ENCODE measurements around the gene OPRL1.
"Not testable (repeated sequence)": the region's sequence is repeated elsewhere in the genome, so short reads cannot be mapped to it uniquely, and the experiment has no call there.

Gene OPRL1

GRCh38 chr20:64081624-64081964 lies 1.7 kb downstream of the OPRL1 start:
- Histone ChIP-seq H3K27me3 (ENCODE audit: control insufficient read depth, insufficient read depth, low read length) (peaks cover 22% of the 10 kb centered on the region), H3K27ac (ENCODE audit: low read depth, low read length) (no peak overlapping the region), H3K9ac (ENCODE audit: low read length) (no peak overlapping the region), H3K36me3 (ENCODE audit: control insufficient read depth, insufficient read depth, low read length) (no peaks in the 10 kb centered on the region), H3K4me1 (ENCODE audit: control insufficient read depth, insufficient read depth, low read length) (peaks cover 9% of the 10 kb centered on the region), H3K4me3 (ENCODE audit: low read length) (no peak overlapping the region)

GRCh38 chr20:64082126-64082731 lies 2.3 kb downstream of the OPRL1 start:
- Histone ChIP-seq H3K4me1 (ENCODE audit: control insufficient read depth, insufficient read depth, low read length) (peaks cover 9% of the 10 kb centered on the region), H3K9ac (ENCODE audit: low read length) (no peak overlapping the region), H3K4me3 (ENCODE audit: low read length) (no peak overlapping the region), H3K36me3 (ENCODE audit: control insufficient read depth, insufficient read depth, low read length) (no peaks in the 10 kb centered on the region), H3K27me3 (ENCODE audit: control insufficient read depth, insufficient read depth, low read length) (peaks cover 22% of the 10 kb centered on the region), H3K27ac (ENCODE audit: low read depth, low read length) (no peak overlapping the region)

- Histone ChIP-seq H3K27ac (ENCODE audit: low read depth, low read length) (no peak overlapping the region), H3K36me3 (ENCODE audit: control insufficient read depth, insufficient read depth, low read length) (no peaks in the 10 kb centered on the region), H3K27me3 (ENCODE audit: control insufficient read depth, insufficient read depth, low read length) (peaks cover 22% of the 10 kb centered on the region), H3K4me1 (ENCODE audit: control insufficient read depth, insufficient read depth, low read length) (peaks cover 9% of the 10 kb centered on the region), H3K9ac (ENCODE audit: low read length) (no peak overlapping the region), H3K4me3 (ENCODE audit: low read length) (peak overlapping the region; percentile 27)
Measured at GRCh38 chr20:64082820-64083377, 3.0 kb downstream of the OPRL1 start.

- H3K9ac ChIP-seq (ENCODE audit: low read length), result no peak overlapping the region
- H3K27me3 ChIP-seq (ENCODE audit: control insufficient read depth, insufficient read depth, low read length), result peaks cover 22% of the 10 kb centered on the region
- H3K27ac ChIP-seq (ENCODE audit: low read depth, low read length), result no peak overlapping the region
Measured at GRCh38 chr20:64083378-64083803, 3.5 kb downstream of the OPRL1 start.

GRCh38 chr20:64083804-64084684 lies 4.2 kb downstream of the OPRL1 start, which contains the start of gene LKAAEAR1:
Gene LKAAEAR1 (minus strand): TSS chr20:64084398. CDS start chr20:64084219, 179 bp downstream.
- no peak within 1 kb of the TSS for H3K27ac ChIP-seq (ENCODE audit: low read depth, low read length)
- H3K27me3 ChIP-seq (ENCODE audit: control insufficient read depth, insufficient read depth, low read length), result peaks cover 17% of the 10 kb centered on the region
- H3K4me3 ChIP-seq (ENCODE audit: low read length), result peak within 1 kb of the TSS; percentile 60
- no peak within 1 kb of the TSS for H3K9ac ChIP-seq (ENCODE audit: low read length)
- H3K36me3 ChIP-seq (ENCODE audit: control insufficient read depth, insufficient read depth, low read length), result no peaks in the 10 kb centered on the region
- H3K4me1 ChIP-seq (ENCODE audit: control insufficient read depth, insufficient read depth, low read length), result peaks cover 2% of the 10 kb centered on the region

More at GRCh38 chr20:64083378-64083803, 3.5 kb downstream of the OPRL1 start:
- Histone ChIP-seq H3K36me3 (ENCODE audit: control insufficient read depth, insufficient read depth, low read length) (no peaks in the 10 kb centered on the region), H3K4me1 (ENCODE audit: control insufficient read depth, insufficient read depth, low read length) (peaks cover 7% of the 10 kb centered on the region), H3K4me3 (ENCODE audit: low read length) (peak overlapping the region; percentile 60)

GRCh38 chr20:64084685-64085152 lies 4.8 kb downstream of the OPRL1 start:
- H3K4me3 ChIP-seq (ENCODE audit: low read length), result no peak overlapping the region
- no peaks in the 10 kb centered on the region for H3K36me3 ChIP-seq (ENCODE audit: control insufficient read depth, insufficient read depth, low read length)
- H3K9ac ChIP-seq (ENCODE audit: low read length), result no peak overlapping the region
- H3K4me1 ChIP-seq (ENCODE audit: control insufficient read depth, insufficient read depth, low read length), result no peaks in the 10 kb centered on the region
- H3K27ac ChIP-seq (ENCODE audit: low read depth, low read length), result no peak overlapping the region
- peaks cover 16% of the 10 kb centered on the region for H3K27me3 ChIP-seq (ENCODE audit: control insufficient read depth, insufficient read depth, low read length)

- H3K4me1 ChIP-seq (ENCODE audit: control insufficient read depth, insufficient read depth, low read length), result no peaks in the 10 kb centered on the region
- H3K36me3 ChIP-seq (ENCODE audit: control insufficient read depth, insufficient read depth, low read length), result no peaks in the 10 kb centered on the region
- H3K9ac ChIP-seq (ENCODE audit: low read length), result no peak overlapping the region
- H3K27ac ChIP-seq (ENCODE audit: low read depth, low read length), result no peak overlapping the region
- no peak overlapping the region for H3K4me3 ChIP-seq (ENCODE audit: low read length)
- peaks cover 16% of the 10 kb centered on the region for H3K27me3 ChIP-seq (ENCODE audit: control insufficient read depth, insufficient read depth, low read length)
Measured at GRCh38 chr20:64086801-64087200, 6.9 kb downstream of the OPRL1 start.

GRCh38 chr20:64087226-64087825 lies 7.4 kb downstream of the OPRL1 start:
- H3K36me3 ChIP-seq (ENCODE audit: control insufficient read depth, insufficient read depth, low read length); H3K27ac ChIP-seq (ENCODE audit: low read depth, low read length); H3K4me1 ChIP-seq (ENCODE audit: control insufficient read depth, insufficient read depth, low read length); H3K4me3 ChIP-seq (ENCODE audit: low read length); H3K9ac ChIP-seq (ENCODE audit: low read length): not testable (repeated sequence)
- H3K27me3 ChIP-seq (ENCODE audit: control insufficient read depth, insufficient read depth, low read length), result peaks cover 16% of the 10 kb centered on the region

- H3K4me1 ChIP-seq (ENCODE audit: control insufficient read depth, insufficient read depth, low read length); H3K27ac ChIP-seq (ENCODE audit: low read depth, low read length); H3K36me3 ChIP-seq (ENCODE audit: control insufficient read depth, insufficient read depth, low read length); H3K9ac ChIP-seq (ENCODE audit: low read length); H3K4me3 ChIP-seq (ENCODE audit: low read length): not testable (repeated sequence)
- H3K27me3 ChIP-seq (ENCODE audit: control insufficient read depth, insufficient read depth, low read length), result peaks cover 12% of the 10 kb centered on the region
Measured at GRCh38 chr20:64088586-64088985, 8.7 kb downstream of the OPRL1 start.

- no peak overlapping the region for H3K27ac ChIP-seq (ENCODE audit: low read depth, low read length)
- no peak overlapping the region for H3K4me3 ChIP-seq (ENCODE audit: low read length)
- no peak overlapping the region for H3K9ac ChIP-seq (ENCODE audit: low read length)
- peaks cover 2% of the 10 kb centered on the region for H3K27me3 ChIP-seq (ENCODE audit: control insufficient read depth, insufficient read depth, low read length)
- no peaks in the 10 kb centered on the region for H3K36me3 ChIP-seq (ENCODE audit: control insufficient read depth, insufficient read depth, low read length)
- H3K4me1 ChIP-seq (ENCODE audit: control insufficient read depth, insufficient read depth, low read length), result no peaks in the 10 kb centered on the region
Measured at GRCh38 chr20:64090165-64090564, 10.3 kb downstream of the OPRL1 start.

GRCh38 chr20:64091340-64091739 lies 11.5 kb downstream of the OPRL1 start:
- no peaks in the 10 kb centered on the region for H3K4me1 ChIP-seq (ENCODE audit: control insufficient read depth, insufficient read depth, low read length)
- H3K4me3 ChIP-seq (ENCODE audit: low read length), result no peak overlapping the region
- no peak overlapping the region for H3K9ac ChIP-seq (ENCODE audit: low read length)
- H3K36me3 ChIP-seq (ENCODE audit: control insufficient read depth, insufficient read depth, low read length), result no peaks in the 10 kb centered on the region
- H3K27ac ChIP-seq (ENCODE audit: low read depth, low read length), result no peak overlapping the region
- H3K27me3 ChIP-seq (ENCODE audit: control insufficient read depth, insufficient read depth, low read length), result no peaks in the 10 kb centered on the region

- no peak overlapping the region for H3K27ac ChIP-seq (ENCODE audit: low read depth, low read length)
- H3K4me1 ChIP-seq (ENCODE audit: control insufficient read depth, insufficient read depth, low read length), result no peaks in the 10 kb centered on the region
- no peaks in the 10 kb centered on the region for H3K27me3 ChIP-seq (ENCODE audit: control insufficient read depth, insufficient read depth, low read length)
- no peak overlapping the region for H3K4me3 ChIP-seq (ENCODE audit: low read length)
- no peak overlapping the region for H3K9ac ChIP-seq (ENCODE audit: low read length)
- H3K36me3 ChIP-seq (ENCODE audit: control insufficient read depth, insufficient read depth, low read length), result no peaks in the 10 kb centered on the region
Measured at GRCh38 chr20:64091770-64092169, 11.9 kb downstream of the OPRL1 start.

Data from rectal smooth muscle tissue (tissue), 1 donor.